HG02623 (cell line): ENCODE measurements around the gene SOX9.

ENCODE experiments used
- ATAC-seq: cut with Tn5 transposase; IDR thresholded peaks from one replicate; pipeline ENCODE4 v1.9.1; 2021; ENCODE audit warnings: moderate library complexity; ENCODE audit not compliant: unreplicated experiment

SOX9 gene

GRCh38 chr17:72152387-72152929 is 31.6 kb downstream of the SOX9 start:
- no peak for ATAC-seq

GRCh38 chr17:72158895-72159885 is 38.4 kb downstream of the SOX9 start:
- ATAC-seq, result no peak

GRCh38 chr17:72162569-72162968 is 41.7 kb downstream of the SOX9 start:
- ATAC-seq, result no peak

- no peak for ATAC-seq
These were observed 42.7 kb downstream of the SOX9 start for GRCh38 chr17:72163474-72163873.

GRCh38 chr17:72164158-72164739 is 43.4 kb downstream of the SOX9 start:
- ATAC-seq, result no peak

GRCh38 chr17:72165192-72165866 is 44.5 kb downstream of the SOX9 start:
- ATAC-seq, result no peak

GRCh38 chr17:72165867-72166439 is 45.1 kb downstream of the SOX9 start:
- ATAC-seq, result no peak

GRCh38 chr17:72167593-72167992 is 46.8 kb downstream of the SOX9 start:
- no peak for ATAC-seq

- no peak for ATAC-seq
These were observed 49.0 kb downstream of the SOX9 start for GRCh38 chr17:72169823-72170222.

- ATAC-seq, result no peak
These were observed 51.2 kb downstream of the SOX9 start for GRCh38 chr17:72171703-72172667.

GRCh38 chr17:72173499-72174116 is 52.8 kb downstream of the SOX9 start:
- ATAC-seq, result no peak

GRCh38 chr17:72175263-72175662 is 54.4 kb downstream of the SOX9 start:
- no peak for ATAC-seq
